HepG2 (cell line): Measurements from ENCODE around the gene GFY.

Source experiments
- CHD2 ChIP-seq: IDR thresholded peaks from 2 replicates; pipeline ENCODE4 v1.6.1; 2011; ENCODE audit warnings: low read depth, low read length, improper control_type of control experiment
- CTCF ChIP-seq: sonication (generic); formaldehyde crosslinking; IDR thresholded peaks from 2 replicates; pipeline ENCODE4 v1.5.0; 2020; ENCODE audit warnings: mild to moderate bottlenecking, missing genetic modification reagents, moderate library complexity
- HDAC2 ChIP-seq: sonication (generic); formaldehyde crosslinking; IDR thresholded peaks from 2 replicates; pipeline ENCODE4 v1.4.0; 2020; ENCODE audit warnings: missing genetic modification reagents
- MIXL1 ChIP-seq: IDR thresholded peaks from 2 replicates; pipeline ENCODE4 v1.6.1; 2016
- MYC ChIP-seq: sonication (generic); formaldehyde crosslinking; IDR thresholded peaks from 2 replicates; pipeline ENCODE4 v1.9.0; 2021; ENCODE audit warnings: missing genetic modification reagents, borderline replicate concordance
- POLR2A ChIP-seq, 2 experiments: IDR thresholded peaks; 2 replicates each; pipeline ENCODE4 v1.6.1; 2011; ENCODE audit warnings: low read depth in 2 of 2, low read length in 2 of 2, mild to moderate bottlenecking in 1 of 2, moderate library complexity in 1 of 2; ENCODE audit not compliant: insufficient read depth in 1 of 2
- RAD51 ChIP-seq: fragments of 450-650 bp; IDR thresholded peaks from 2 replicates; pipeline ENCODE4 v1.6.1; 2016; ENCODE audit warnings: borderline replicate concordance
- REST ChIP-seq, 2 experiments: IDR thresholded peaks; 2 replicates each; pipeline ENCODE4 v1.6.1; 2011 to 2012; ENCODE audit warnings: low read length in 2 of 2, borderline replicate concordance in 1 of 2, low read depth in 1 of 2, mild to moderate bottlenecking in 1 of 2, moderate library complexity in 1 of 2
- TFAP4 ChIP-seq: sonication (generic); IDR thresholded peaks from 2 replicates; pipeline ENCODE4 v1.6.1; 2016; ENCODE audit warnings: low read depth, borderline replicate concordance
- ZBTB33 ChIP-seq: sonication (generic); formaldehyde crosslinking; IDR thresholded peaks from 2 replicates; pipeline ENCODE4 v1.4.0; 2020; ENCODE audit warnings: missing genetic modification reagents
- ZFP37 ChIP-seq: sonication (generic); formaldehyde crosslinking; IDR thresholded peaks from 2 replicates; pipeline ENCODE4 v1.4.0; 2020; ENCODE audit warnings: missing genetic modification reagents, borderline replicate concordance

GRCh38 chr19:49408816-49409440 lies 16.3 kb upstream of the GFY start:
- TF ChIP-seq POLR2A (IDR thresholded peaks at IDR 0.05; ENCODE audit: insufficient read depth in 1 of 2, low read depth in 2 of 2, low read length in 2 of 2), result no peak
- no peak for TF ChIP-seq REST (IDR thresholded peaks at IDR 0.05; ENCODE audit: borderline replicate concordance in 1 of 2, low read depth in 1 of 2, low read length in 2 of 2)
- TF ChIP-seq ZBTB33 (CRISPR knock-in tag), result no peak
- TF ChIP-seq ZFP37 (CRISPR knock-in tag), result no peak
- TF ChIP-seq TFAP4, result no peak
- TF ChIP-seq HDAC2 (CRISPR knock-in tag), result no peak
- TF ChIP-seq RAD51, result no peak
- no peak for TF ChIP-seq MIXL1
- no peak for TF ChIP-seq MYC
- TF ChIP-seq CTCF (CRISPR knock-in tag), result no peak
- TF ChIP-seq CHD2, result no peak
